ENCODE measurements around the gene TP73.

TP73 gene

GRCh38 chr1:3772715-3773571 lies 120.6 kb downstream of the TP73 start, which contains the start of gene SMIM1:
TSS of gene SMIM1 (plus strand) at chr1:3772749. CDS start at chr1:3775374, 2,625 bp downstream.
- no peak for DNase-seq (ENCODE audit: low read depth, low spot score)
- H3K9ac ChIP-seq (ENCODE audit: insufficient read length, low read depth) = peak within 1 kb of the TSS; percentile 78
- H3K27me3 ChIP-seq (ENCODE audit: insufficient read depth, insufficient read length) = peaks cover 12% of the 10 kb centered on the region
- H3K36me3 ChIP-seq (ENCODE audit: insufficient read depth, insufficient read length, low read length) = peaks cover 5% of the 10 kb centered on the region
- H3K4me1 ChIP-seq (ENCODE audit: insufficient read depth, insufficient read length) = peaks cover 21% of the 10 kb centered on the region
- H3K9me3 ChIP-seq (ENCODE audit: insufficient read depth, low read length) = no peaks in the 10 kb centered on the region
- TF ChIP-seq SUZ12 (IDR thresholded peaks at IDR 0.05; ENCODE audit: extremely low read depth, insufficient read depth, insufficient read length) = no peak
- TF ChIP-seq ZNF274 (IDR thresholded peaks at IDR 0.05; ENCODE audit: low read depth, low read length) = no peak
- TF ChIP-seq YY1 (IDR thresholded peaks at IDR 0.05; ENCODE audit: insufficient read depth, insufficient read length) = no peak
- H3K4me3 ChIP-seq (ENCODE audit: insufficient read length, low read depth) = peak within 1 kb of the TSS; percentile 55

- Histone ChIP-seq H3K36me3 (ENCODE audit: insufficient read depth, insufficient read length, low read length) (peaks cover 13% of the 10 kb centered on the region), H3K4me3 (ENCODE audit: insufficient read length, low read depth) (no peak overlapping the region), H3K4me1 (ENCODE audit: insufficient read depth, insufficient read length) (peaks cover 21% of the 10 kb centered on the region), H3K9ac (ENCODE audit: insufficient read length, low read depth) (peak overlapping the region; percentile 66), H3K9me3 (ENCODE audit: insufficient read depth, low read length) (no peaks in the 10 kb centered on the region), H3K27me3 (ENCODE audit: insufficient read depth, insufficient read length) (peaks cover 12% of the 10 kb centered on the region)
- TF ChIP-seq ZNF274 (IDR thresholded peaks at IDR 0.05; ENCODE audit: low read depth, low read length) (no peak), YY1 (IDR thresholded peaks at IDR 0.05; ENCODE audit: insufficient read depth, insufficient read length) (no peak), SUZ12 (IDR thresholded peaks at IDR 0.05; ENCODE audit: extremely low read depth, insufficient read depth, insufficient read length) (no peak)
- DNase-seq (ENCODE audit: low read depth, low spot score) = no peak
Measured at GRCh38 chr1:3773572-3774275, 121.4 kb downstream of the TP73 start.

- Histone ChIP-seq H3K4me3 (ENCODE audit: insufficient read length, low read depth) (no peak overlapping the region), H3K27me3 (ENCODE audit: insufficient read depth, insufficient read length) (peaks cover 12% of the 10 kb centered on the region), H3K4me1 (ENCODE audit: insufficient read depth, insufficient read length) (peaks cover 21% of the 10 kb centered on the region), H3K36me3 (ENCODE audit: insufficient read depth, insufficient read length, low read length) (peaks cover 20% of the 10 kb centered on the region), H3K9me3 (ENCODE audit: insufficient read depth, low read length) (no peaks in the 10 kb centered on the region), H3K9ac (ENCODE audit: insufficient read length, low read depth) (peak overlapping the region; percentile 56)
- TF ChIP-seq ZNF274 (IDR thresholded peaks at IDR 0.05; ENCODE audit: low read depth, low read length) = no peak
- TF ChIP-seq SUZ12 (IDR thresholded peaks at IDR 0.05; ENCODE audit: extremely low read depth, insufficient read depth, insufficient read length) = no peak
- no peak for TF ChIP-seq YY1 (IDR thresholded peaks at IDR 0.05; ENCODE audit: insufficient read depth, insufficient read length)
- DNase-seq (ENCODE audit: low read depth, low spot score) = no peak
Measured at GRCh38 chr1:3774276-3774945, 122.1 kb downstream of the TP73 start.

- peaks cover 21% of the 10 kb centered on the region for H3K4me1 ChIP-seq (ENCODE audit: insufficient read depth, insufficient read length)
- no peak for TF ChIP-seq YY1 (IDR thresholded peaks at IDR 0.05; ENCODE audit: insufficient read depth, insufficient read length)
- no peak for TF ChIP-seq ZNF274 (IDR thresholded peaks at IDR 0.05; ENCODE audit: low read depth, low read length)
- no peak overlapping the region for H3K4me3 ChIP-seq (ENCODE audit: insufficient read length, low read depth)
- H3K27me3 ChIP-seq (ENCODE audit: insufficient read depth, insufficient read length) = peaks cover 12% of the 10 kb centered on the region
- peaks cover 26% of the 10 kb centered on the region for H3K36me3 ChIP-seq (ENCODE audit: insufficient read depth, insufficient read length, low read length)
- H3K9ac ChIP-seq (ENCODE audit: insufficient read length, low read depth) = peak overlapping the region; percentile 32
- no peaks in the 10 kb centered on the region for H3K9me3 ChIP-seq (ENCODE audit: insufficient read depth, low read length)
- DNase-seq (ENCODE audit: low read depth, low spot score) = no peak
Measured at GRCh38 chr1:3774946-3775489, 122.7 kb downstream of the TP73 start.

GRCh38 chr1:3775490-3776230 lies 123.3 kb downstream of the TP73 start:
- Histone ChIP-seq H3K27me3 (ENCODE audit: insufficient read depth, insufficient read length) (peaks cover 12% of the 10 kb centered on the region), H3K9ac (ENCODE audit: insufficient read length, low read depth) (peak overlapping the region; percentile 32), H3K36me3 (ENCODE audit: insufficient read depth, insufficient read length, low read length) (peaks cover 33% of the 10 kb centered on the region), H3K4me3 (ENCODE audit: insufficient read length, low read depth) (no peak overlapping the region), H3K4me1 (ENCODE audit: insufficient read depth, insufficient read length) (peaks cover 19% of the 10 kb centered on the region), H3K9me3 (ENCODE audit: insufficient read depth, low read length) (no peaks in the 10 kb centered on the region)
- no peak for TF ChIP-seq YY1 (IDR thresholded peaks at IDR 0.05; ENCODE audit: insufficient read depth, insufficient read length)
- no peak for TF ChIP-seq SUZ12 (IDR thresholded peaks at IDR 0.05; ENCODE audit: extremely low read depth, insufficient read depth, insufficient read length)
- no peak for TF ChIP-seq ZNF274 (IDR thresholded peaks at IDR 0.05; ENCODE audit: low read depth, low read length)
- no peak for DNase-seq (ENCODE audit: low read depth, low spot score)

GRCh38 chr1:3776231-3776961 lies 124.1 kb downstream of the TP73 start:
- Histone ChIP-seq H3K4me3 (ENCODE audit: insufficient read length, low read depth) (no peak overlapping the region), H3K4me1 (ENCODE audit: insufficient read depth, insufficient read length) (peaks cover 12% of the 10 kb centered on the region), H3K27me3 (ENCODE audit: insufficient read depth, insufficient read length) (peaks cover 6% of the 10 kb centered on the region), H3K9me3 (ENCODE audit: insufficient read depth, low read length) (no peaks in the 10 kb centered on the region), H3K9ac (ENCODE audit: insufficient read length, low read depth) (no peak overlapping the region), H3K36me3 (ENCODE audit: insufficient read depth, insufficient read length, low read length) (peaks cover 40% of the 10 kb centered on the region)
- TF ChIP-seq YY1 (IDR thresholded peaks at IDR 0.05; ENCODE audit: insufficient read depth, insufficient read length) (no peak), SUZ12 (IDR thresholded peaks at IDR 0.05; ENCODE audit: extremely low read depth, insufficient read depth, insufficient read length) (no peak), ZNF274 (IDR thresholded peaks at IDR 0.05; ENCODE audit: low read depth, low read length) (no peak)
- no peak for DNase-seq (ENCODE audit: low read depth, low spot score)
